Esophagus muscularis mucosa (tissue), 4 donors: ENCODE data around the gene SFTPA2. TPM values are rescaled to one million over a fixed set of nuclear protein-coding genes. Genes with fewer than 3 reads are reported as not detected.
"Not testable (repeated sequence)": the region's sequence is repeated elsewhere in the genome, so short reads cannot be mapped to it uniquely, and the experiment has no call there.

Experiments
- DNase-seq: peaks from one replicate; pipeline ENCODE4 v3.0.0-alpha.2; 2017; ENCODE audit errors: extremely low spot score
- H3K27ac ChIP-seq, 4 donors: fragments of 200-600 bp; sonication (generic); replicated peaks in 1 of 4; 1 replicate in 3 of 4; 2 replicates in 1 of 4; pipeline ENCODE4 v1.5.1; 2016 to 2019; ENCODE audit warnings: mild to moderate bottlenecking in 1 of 4
- H3K27me3 ChIP-seq, 4 donors: fragments of 200-600 bp; sonication (generic); one replicate each; pipeline versions ENCODE4 v1.5.1 to v1.6.0; 2016 to 2019
- H3K36me3 ChIP-seq, 4 donors: fragments of 200-600 bp; sonication (generic); one replicate each; pipeline ENCODE4 v1.5.1; 2016 to 2019
- H3K4me1 ChIP-seq, 4 donors: fragments of 200-600 bp; sonication (generic); one replicate each; pipeline ENCODE4 v1.5.1; 2016 to 2019
- H3K4me3 ChIP-seq, 4 donors: fragments of 200-600 bp; sonication (generic); 1 replicate in 2 of 4; 2 replicates in 2 of 4; pipeline ENCODE4 v1.5.1; 2016 to 2019; ENCODE audit warnings: mild to moderate bottlenecking in 4 of 4, moderate library complexity in 1 of 4
- H3K9me3 ChIP-seq, 4 donors: fragments of 200-600 bp; sonication (generic); 1 replicate in 3 of 4; 2 replicates in 1 of 4; pipeline ENCODE4 v1.5.1; 2016 to 2019
- CTCF ChIP-seq, 3 experiments: fragments of 200-600 bp in 2 of 3; fragments of 450-650 bp in 1 of 3; sonication (generic) in 2 of 3; IDR thresholded peaks; one replicate each; pipeline ENCODE4 v1.5.1; 2017 to 2019; ENCODE audit warnings: antibody characterized with exemption in 3 of 3, mild to moderate bottlenecking in 2 of 3, moderate library complexity in 1 of 3
- EP300 ChIP-seq: sonication (generic); formaldehyde crosslinking; IDR thresholded peaks from one replicate; pipeline ENCODE4 v1.6.1; 2017; ENCODE audit warnings: antibody characterized with exemption
- POLR2A ChIP-seq: fragments of 450-650 bp; IDR thresholded peaks from one replicate; pipeline ENCODE4 v1.6.1; 2017; ENCODE audit warnings: antibody characterized with exemption, moderate library complexity, mild to moderate bottlenecking, low read depth
- POLR2AphosphoS5 ChIP-seq, 2 donors: sonication (generic); formaldehyde crosslinking; IDR thresholded peaks; one replicate each; pipeline ENCODE4 v1.6.1; 2017; ENCODE audit warnings: antibody characterized with exemption in 2 of 2
- WGBS: methylation state at CpG from one replicate; pipeline ENCODE4 v1.1.5; 2018; 5-methylcytosine and 5-hydroxymethylcytosine counted together
- intact Hi-C: fragments of 100-400 bp; cut with DNase I; formaldehyde crosslinking; loops from one replicate; pipeline ENCODE4 v1.15.1; 2023
- total RNA-seq, 4 donors: library from RNA; depleted of rRNA; stranded (reverse); fragments of >200 nt; gene quantifications; one replicate each; pipeline versions ENCODE4 v1.1.0 to v1.2.1, GENCODE V29; 2016

The SFTPA2 gene
- total RNA-seq, 4 donors from 2014 or later = 7.5 to 12.9 (median 8.3) TPM; not detected in 1

GRCh38 chr10:79602953-79603352 is 42.7 kb upstream of the SFTPA2 start:
- no peaks in the 10 kb centered on the region for H3K36me3 ChIP-seq
- no peaks in the 10 kb centered on the region for H3K4me1 ChIP-seq
- 83% methylated on average over 2 of the region's 2 CpGs for WGBS
- TF ChIP-seq CTCF (IDR thresholded peaks at IDR 0.05) = no peak
- no peak for TF ChIP-seq POLR2AphosphoS5 (IDR thresholded peaks at IDR 0.05)
- TF ChIP-seq EP300 = no peak
- TF ChIP-seq POLR2A = no peak
- peak; percentile 84 for DNase-seq
- intact Hi-C loops = no loop called here
- H3K27me3 ChIP-seq = peaks cover 0 to 3% (median 0%) of the 10 kb centered on the region in 4 donors
- H3K4me3 ChIP-seq = no peak overlapping the region
- peaks cover 0 to 13% (median 7%) of the 10 kb centered on the region in 4 donors for H3K9me3 ChIP-seq
- no peak overlapping the region for H3K27ac ChIP-seq

- Histone ChIP-seq H3K4me3 (no peak overlapping the region), H3K9me3 (peaks cover 0 to 17% (median 12%) of the 10 kb centered on the region in 4 donors), H3K27ac (no peak overlapping the region), H3K27me3 (peaks cover 0 to 3% (median 0%) of the 10 kb centered on the region in 4 donors), H3K4me1 (no peaks in the 10 kb centered on the region), H3K36me3 (no peaks in the 10 kb centered on the region)
- TF ChIP-seq CTCF (IDR thresholded peaks at IDR 0.05) (no peak), POLR2AphosphoS5 (IDR thresholded peaks at IDR 0.05) (no peak), EP300 (no peak), POLR2A (no peak)
- intact Hi-C loops = no loop called here
- DNase-seq = no peak
- 43% methylated on average over 1 of the region's 1 CpG for WGBS
Measured at GRCh38 chr10:79601939-79602338, 41.7 kb upstream of the SFTPA2 start.

- H3K27me3 ChIP-seq, H3K36me3 ChIP-seq, H3K4me1 ChIP-seq, DNase-seq, H3K27ac ChIP-seq, intact Hi-C loops, H3K4me3 ChIP-seq: not testable (repeated sequence)
- 89% methylated on average over 9 of the region's 9 CpGs for WGBS
- H3K9me3 ChIP-seq = peaks cover 0 to 17% (median 13%) of the 10 kb centered on the region in 4 donors
Measured at GRCh38 chr10:79599644-79600043, 39.4 kb upstream of the SFTPA2 start.

GRCh38 chr10:79595510-79595909 is 35.3 kb upstream of the SFTPA2 start:
- Histone ChIP-seq H3K4me1 (no peaks in the 10 kb centered on the region), H3K36me3 (no peaks in the 10 kb centered on the region), H3K4me3 (no peak overlapping the region), H3K9me3 (peaks cover 0 to 16% (median 3%) of the 10 kb centered on the region in 4 donors), H3K27me3 (peaks cover 0 to 6% (median 0%) of the 10 kb centered on the region in 4 donors), H3K27ac (no peak overlapping the region)
- WGBS = 23% methylated on average over 2 of the region's 3 CpGs
- no peak for DNase-seq
- no peak for TF ChIP-seq CTCF (IDR thresholded peaks at IDR 0.05)
- no peak for TF ChIP-seq EP300
- TF ChIP-seq POLR2AphosphoS5 (IDR thresholded peaks at IDR 0.05) = no peak
- TF ChIP-seq POLR2A = no peak
- intact Hi-C loops = no loop called here

- DNase-seq = peak; percentile 68
- H3K4me3 ChIP-seq, H3K36me3 ChIP-seq, intact Hi-C loops, H3K27ac ChIP-seq, H3K27me3 ChIP-seq, H3K4me1 ChIP-seq: not testable (repeated sequence)
- peaks cover 0 to 16% (median 3%) of the 10 kb centered on the region in 4 donors for H3K9me3 ChIP-seq
- WGBS = 88% methylated on average over 2 of the region's 3 CpGs
Measured at GRCh38 chr10:79594565-79594964, 34.4 kb upstream of the SFTPA2 start.

- no peak overlapping the region for H3K4me3 ChIP-seq
- H3K27me3 ChIP-seq = peaks cover 0 to 10% (median 0%) of the 10 kb centered on the region in 4 donors
- H3K4me1 ChIP-seq = no peaks in the 10 kb centered on the region
- WGBS = 83% methylated on average over 1 of the region's 1 CpG
- no peaks in the 10 kb centered on the region for H3K36me3 ChIP-seq
- intact Hi-C loops = no loop called here
- peaks cover 0 to 15% (median 3%) of the 10 kb centered on the region in 4 donors for H3K9me3 ChIP-seq
- DNase-seq = peak; percentile 55
- H3K27ac ChIP-seq = no peak overlapping the region
- no peak for TF ChIP-seq EP300
- TF ChIP-seq CTCF (IDR thresholded peaks at IDR 0.05) = no peak
Measured at GRCh38 chr10:79593377-79593776, 33.2 kb upstream of the SFTPA2 start.
